GM19328 (cell line): Measurements from ENCODE around the gene POLD2.

ENCODE experiments used
- ATAC-seq: cut with Tn5 transposase; IDR thresholded peaks from one replicate; pipeline ENCODE4 v1.9.1; 2021; ENCODE audit warnings: mild to moderate bottlenecking, moderate library complexity; ENCODE audit not compliant: unreplicated experiment

Gene POLD2

GRCh38 chr7:44083796-44084195 lies 39.6 kb downstream of the POLD2 start:
- no peak for ATAC-seq

- ATAC-seq = peak; percentile 89
Measured at GRCh38 chr7:44082541-44083207, 40.7 kb downstream of the POLD2 start.

DNA sequence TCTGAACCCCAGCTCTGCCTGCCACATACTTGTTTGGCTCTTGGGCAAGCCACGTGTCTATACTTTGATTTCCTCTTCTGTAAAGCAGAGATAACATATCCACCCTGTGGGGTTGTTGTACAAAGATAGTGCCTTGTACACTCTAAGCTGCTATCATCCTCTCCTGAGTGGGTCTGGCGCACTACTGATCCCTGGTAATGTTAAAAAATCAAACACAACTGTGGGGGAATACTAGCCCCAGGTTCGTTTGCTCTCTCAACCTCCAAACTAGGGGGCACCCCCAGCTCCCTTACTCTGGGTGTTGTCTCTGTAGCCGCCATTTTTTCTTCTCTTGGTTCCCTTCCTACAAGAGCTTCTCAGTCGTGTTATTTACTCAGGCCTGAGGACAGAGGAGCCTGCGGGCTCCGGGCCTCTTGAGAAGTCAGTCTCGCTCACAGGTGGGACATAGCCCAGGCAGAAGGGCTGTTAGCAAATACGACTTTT lies 42.0 kb downstream of the POLD2 start:
- ATAC-seq = no peak

DNA sequence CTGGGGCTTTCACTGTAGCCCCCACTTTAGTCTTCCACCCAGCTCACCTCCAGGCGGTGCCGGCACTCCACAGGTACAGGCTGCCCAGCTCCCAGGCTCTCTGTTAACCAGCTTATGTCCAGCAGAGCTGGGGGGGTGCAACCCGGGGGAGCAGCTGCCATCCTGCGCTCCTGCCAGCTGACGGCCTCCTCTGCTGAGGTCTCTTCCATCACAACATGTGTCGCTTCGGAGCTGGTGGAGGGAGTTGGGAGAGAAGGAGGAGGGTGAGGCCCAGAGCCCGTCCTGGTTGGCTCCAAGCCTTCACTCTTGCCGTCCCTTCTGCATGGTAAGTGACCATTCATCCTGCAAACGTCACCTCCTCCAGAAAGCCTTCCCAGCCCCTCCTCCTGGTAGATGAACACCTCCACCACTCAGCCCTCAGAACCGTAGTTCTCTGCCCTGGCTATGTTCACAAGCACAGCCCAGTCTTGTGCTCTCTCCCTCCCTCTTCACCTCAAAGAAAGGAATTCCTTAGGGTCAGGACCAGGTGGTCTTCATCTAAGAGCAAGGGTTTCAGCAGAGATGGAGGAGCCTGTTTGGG lies 42.6 kb downstream of the POLD2 start:
- ATAC-seq = no peak

DNA sequence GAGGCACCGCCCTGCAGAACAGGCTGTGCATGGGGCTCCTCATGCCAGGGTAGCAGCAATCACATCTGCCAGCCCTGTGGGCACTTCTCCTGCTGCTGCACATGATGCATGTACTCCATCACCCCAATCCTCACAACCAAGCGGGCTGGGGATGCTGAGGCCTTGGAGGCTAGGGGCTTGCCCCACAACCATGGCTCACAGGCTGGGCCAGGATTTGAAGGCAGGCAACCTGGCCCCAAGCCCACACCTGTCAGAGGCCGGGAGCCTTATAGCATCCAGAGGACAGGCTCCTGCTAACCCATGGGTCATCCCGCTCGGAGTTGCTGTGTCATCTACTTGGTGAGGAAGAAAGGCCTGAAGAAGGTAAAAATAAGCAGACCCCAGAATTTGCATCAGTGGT lies 43.2 kb downstream of the POLD2 start:
- no peak for ATAC-seq

GRCh38 chr7:44079331-44080021 lies 43.9 kb downstream of the POLD2 start:
- ATAC-seq = no peak

DNA sequence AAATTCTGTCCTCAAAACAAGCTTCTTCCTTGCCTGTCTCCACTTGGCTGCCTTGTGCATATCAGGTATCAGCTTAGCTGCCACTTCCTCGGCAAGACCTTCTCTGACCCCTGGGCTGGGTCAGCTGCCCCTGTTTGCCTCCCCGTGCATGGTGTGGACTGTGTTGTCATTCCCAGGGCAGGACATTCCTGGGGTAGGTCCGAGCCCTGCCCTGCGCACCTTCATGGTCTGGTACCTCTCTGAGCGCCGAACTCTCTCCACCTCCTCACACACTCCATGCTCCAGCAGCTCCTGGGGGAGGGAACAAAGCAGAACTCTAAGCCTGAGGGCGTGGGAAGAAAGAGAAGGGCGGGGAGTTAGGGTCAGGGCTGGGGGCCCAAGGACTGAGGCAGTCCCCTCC lies 44.8 kb downstream of the POLD2 start:
- no peak for ATAC-seq

- ATAC-seq = no peak
Measured at GRCh38 chr7:44077681-44078091, 45.7 kb downstream of the POLD2 start.

DNA sequence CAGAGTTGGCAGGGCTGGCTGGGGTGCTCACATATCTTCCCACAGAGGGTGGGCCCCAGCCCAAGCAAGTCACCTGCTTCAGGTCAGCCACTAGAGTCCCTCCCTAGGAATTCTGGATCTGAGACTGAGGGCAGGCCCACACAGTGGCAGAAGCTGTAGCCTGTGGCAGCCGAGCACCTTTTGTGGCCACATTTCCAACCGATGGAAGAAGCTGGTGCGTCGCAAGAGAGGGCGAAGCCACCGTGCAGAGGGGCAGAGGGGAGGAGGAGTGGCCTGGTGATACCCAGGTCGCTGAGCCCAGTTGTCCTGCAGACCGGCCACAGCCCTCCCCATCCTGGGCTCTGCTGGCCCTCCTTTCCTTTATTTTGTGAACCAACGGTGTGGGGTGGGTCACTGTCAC lies 46.3 kb downstream of the POLD2 start:
- no peak for ATAC-seq

DNA sequence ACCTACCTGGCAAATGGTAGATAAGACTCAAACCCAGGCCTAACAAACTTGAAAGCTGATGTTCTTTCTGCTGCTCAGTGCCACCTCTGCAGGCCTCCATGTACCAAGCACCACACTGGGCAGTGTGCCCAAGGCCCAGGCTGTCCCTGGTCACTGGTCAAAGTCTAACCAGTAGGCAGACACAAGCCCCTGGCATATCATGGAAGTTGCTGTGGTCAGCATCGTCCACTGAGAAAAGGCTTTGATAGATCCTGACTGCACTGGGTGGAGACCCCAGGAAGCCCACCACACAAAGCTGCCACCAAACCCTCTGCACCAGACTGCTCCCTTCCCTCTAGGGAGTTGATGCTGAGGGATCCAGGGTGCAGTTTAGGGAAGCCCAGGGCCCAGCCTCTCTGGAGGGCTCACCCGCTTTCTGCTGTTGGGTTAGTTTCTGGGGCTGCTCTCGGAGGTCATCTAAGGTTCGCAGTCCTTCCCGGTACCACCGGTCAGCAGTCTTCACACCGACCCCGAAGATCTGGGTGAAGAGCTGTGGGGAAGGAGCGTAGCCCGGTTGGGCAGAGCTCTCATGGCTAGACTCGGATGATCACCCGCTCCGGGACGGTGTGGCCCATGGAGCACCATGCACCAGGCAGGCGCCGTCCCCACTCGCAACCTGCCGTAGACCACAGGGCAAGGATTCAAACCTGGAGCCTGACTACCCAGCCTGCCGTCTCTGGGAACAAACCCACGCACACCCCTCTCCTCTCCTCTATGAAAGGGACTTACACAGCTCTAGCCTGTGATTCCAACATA lies 47.0 kb downstream of the POLD2 start:
- ATAC-seq = no peak

- no peak for ATAC-seq
Measured at GRCh38 chr7:44075296-44076075, 47.9 kb downstream of the POLD2 start.

GRCh38 chr7:44074349-44074695 lies 49.0 kb downstream of the POLD2 start:
- ATAC-seq = no peak

DNA sequence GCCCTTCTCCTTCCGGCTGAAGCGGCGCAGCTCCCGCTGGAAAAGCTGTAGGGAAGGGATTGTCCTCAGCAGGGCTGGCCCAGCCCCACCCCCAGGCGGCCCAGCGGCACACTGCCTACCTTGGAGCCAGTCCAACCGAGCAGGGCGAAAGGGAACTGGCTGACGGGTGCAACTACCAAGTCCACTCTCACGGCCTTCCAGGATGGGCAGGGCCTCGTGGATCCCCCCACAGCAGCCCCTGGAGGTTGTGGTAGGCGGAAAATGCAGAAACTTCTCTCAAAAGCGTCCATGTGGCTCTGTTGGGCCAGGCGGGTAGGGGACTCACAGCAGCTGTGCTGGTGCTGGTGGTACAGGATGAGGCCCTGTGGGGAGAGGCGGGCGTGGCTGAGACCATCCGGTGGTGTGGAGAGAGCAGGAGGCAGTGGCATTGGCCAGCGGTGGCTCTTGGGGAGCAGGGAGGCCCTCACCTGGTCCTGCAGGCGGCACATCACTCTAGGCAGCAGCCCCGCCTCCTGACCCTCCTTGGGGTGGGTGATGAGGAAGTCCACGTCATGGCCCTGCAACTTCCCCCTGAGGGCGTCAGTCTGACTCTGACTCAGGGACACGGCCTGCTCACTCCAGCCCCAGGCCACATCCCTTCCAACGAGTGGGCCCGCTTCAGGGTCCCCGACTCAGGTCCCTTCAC lies 49.5 kb downstream of the POLD2 start:
- ATAC-seq = no peak

DNA sequence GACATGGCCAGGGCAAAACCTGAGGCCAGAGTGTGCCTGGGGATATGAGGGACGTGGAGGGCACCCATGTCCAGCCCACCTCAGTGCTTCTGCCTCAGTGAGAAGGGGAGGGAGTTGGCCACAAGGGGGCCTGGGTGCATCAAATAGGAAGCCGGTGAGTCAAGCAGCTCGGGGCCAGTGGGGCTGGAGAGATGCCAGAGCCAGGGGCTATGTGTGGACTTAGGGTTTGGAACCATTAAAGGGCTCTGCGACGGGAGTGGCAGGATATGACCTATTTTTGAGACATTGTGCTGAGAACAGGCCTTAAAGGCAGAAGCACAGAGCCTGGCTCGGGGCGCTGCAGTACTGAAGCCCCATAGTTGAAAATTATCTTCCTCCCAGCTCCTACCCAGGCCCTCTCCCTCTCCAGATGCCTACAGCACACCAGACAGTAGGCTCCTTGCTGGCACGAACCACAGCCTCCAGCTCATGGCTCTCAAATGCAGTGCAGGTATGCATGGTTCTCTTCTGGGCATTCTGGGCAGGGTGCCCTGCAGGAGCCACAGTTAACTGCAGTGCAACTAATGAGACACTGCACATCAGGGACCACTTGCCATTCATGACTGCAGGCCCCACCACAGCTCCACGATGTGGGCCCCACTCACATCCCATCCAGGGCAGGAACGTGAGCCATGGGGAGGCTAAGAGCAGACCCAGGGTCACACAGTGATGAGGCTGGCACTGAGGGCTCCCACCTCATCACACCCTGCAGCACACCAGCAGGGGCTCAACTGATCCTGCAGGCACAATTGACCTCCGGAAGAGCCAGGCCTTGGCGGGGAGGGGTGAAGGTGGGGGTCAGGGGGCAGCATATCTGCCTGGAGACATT lies 50.8 kb downstream of the POLD2 start:
- ATAC-seq = no peak

GRCh38 chr7:44071726-44072363 lies 51.5 kb downstream of the POLD2 start:
- ATAC-seq = no peak

DNA sequence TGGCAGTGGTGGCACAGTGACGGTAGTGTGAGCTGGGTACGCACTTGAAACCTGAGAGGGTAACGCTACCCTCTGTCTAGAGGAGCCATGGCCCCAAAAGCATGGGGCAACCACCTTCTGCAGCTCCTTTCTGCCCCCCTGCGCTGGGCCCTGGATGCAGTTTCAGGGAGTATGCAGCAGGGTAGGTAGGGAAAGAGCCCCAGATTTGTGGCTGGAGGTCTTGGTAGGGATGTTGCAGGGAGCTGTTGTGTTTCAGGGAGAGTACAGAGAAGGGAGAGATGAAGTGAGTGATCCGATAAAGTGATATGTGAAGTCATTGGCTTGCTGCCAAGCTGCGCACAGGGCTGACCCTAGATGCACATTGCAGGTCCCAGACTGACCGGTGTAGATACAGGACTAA lies 55.3 kb downstream of the POLD2 start:
- no peak for ATAC-seq

DNA sequence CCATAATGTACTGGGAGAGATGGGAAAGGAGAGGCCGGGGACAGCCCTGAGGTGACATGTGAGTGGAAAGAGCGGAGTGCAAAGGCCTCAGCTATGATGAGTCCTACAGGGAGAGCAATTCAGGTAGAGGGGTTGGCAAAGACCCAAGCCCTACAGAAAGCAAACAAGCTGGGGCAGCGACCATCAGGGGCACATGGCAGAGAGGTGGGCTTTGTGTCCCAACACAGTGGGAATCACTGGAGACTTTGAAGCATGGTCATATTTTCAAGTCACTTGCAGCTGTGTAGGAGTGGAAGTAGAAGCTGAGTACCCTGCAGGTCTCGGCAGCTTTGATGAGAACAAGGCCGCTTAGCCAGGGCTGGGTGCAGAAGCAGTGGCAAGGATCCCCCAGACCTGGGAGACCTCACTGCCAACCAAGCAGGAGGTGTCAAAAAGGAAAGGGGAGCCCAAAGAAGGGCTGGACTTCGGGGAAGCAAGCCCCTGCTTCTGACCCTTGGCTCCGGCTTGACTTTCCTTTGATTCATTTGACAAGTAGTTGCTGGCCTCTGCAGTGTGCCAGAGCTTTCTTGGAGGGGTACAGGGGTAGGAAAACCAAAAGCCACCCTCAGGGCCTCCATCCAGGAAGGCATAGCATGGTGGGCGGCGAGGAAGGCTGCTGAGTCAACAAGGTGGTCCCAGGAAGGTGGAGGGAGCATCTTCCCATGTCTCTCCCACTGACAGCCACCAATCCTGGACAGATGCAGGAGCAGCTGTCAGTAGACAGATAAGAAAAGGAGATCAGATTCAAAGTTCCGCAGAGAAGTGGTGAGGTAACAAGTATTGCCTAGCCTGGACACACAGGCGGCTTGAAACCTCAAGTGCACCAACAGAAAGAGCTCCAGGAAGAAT lies 56.0 kb downstream of the POLD2 start:
- ATAC-seq = no peak
